Transverse colon (tissue), 4 donors: ENCODE results near the gene ARSD.

Source experiments
- CTCF ChIP-seq, 5 experiments: fragments of 200-600 bp in 3 of 5; fragments of 450-650 bp in 2 of 5; sonication (generic) in 3 of 5; IDR thresholded peaks; 1 replicate in 2 of 5; 2 replicates in 3 of 5; pipeline ENCODE4 v1.5.1; 2016 to 2017; ENCODE audit warnings: antibody characterized with exemption in 5 of 5, inconsistent platforms in 3 of 5, mild to moderate bottlenecking in 2 of 5, moderate library complexity in 1 of 5
- EP300 ChIP-seq: sonication (generic); formaldehyde crosslinking; IDR thresholded peaks from one replicate; pipeline ENCODE4 v1.6.1; 2017; ENCODE audit warnings: antibody characterized with exemption, low read depth
- POLR2AphosphoS5 ChIP-seq, 3 donors: sonication (generic); formaldehyde crosslinking; IDR thresholded peaks; one replicate each; pipeline ENCODE4 v1.6.1; 2016; ENCODE audit warnings: antibody characterized with exemption in 3 of 3

- TF ChIP-seq CTCF (IDR thresholded peaks at IDR 0.05), result no peak
- no peak for TF ChIP-seq POLR2AphosphoS5 (IDR thresholded peaks at IDR 0.05)
- no peak for TF ChIP-seq EP300
These were observed 16.0 kb downstream of the ARSD start for GRCh38 chrX:2913118-2913517.
